SK-N-MC (cell line): Measurements from ENCODE around the gene C19orf38.

ENCODE experiments used
- EZH2 ChIP-seq: fragments of 200-600 bp; sonication (generic); IDR thresholded peaks from one replicate; pipeline ENCODE4 v1.6.1; 2017; ENCODE audit warnings: antibody characterized with exemption
- POLR2AphosphoS5 ChIP-seq: IDR thresholded peaks from 2 replicates; pipeline ENCODE4 v1.6.1; 2012; ENCODE audit warnings: mild to moderate bottlenecking, low read depth, low read length, borderline replicate concordance

DNA sequence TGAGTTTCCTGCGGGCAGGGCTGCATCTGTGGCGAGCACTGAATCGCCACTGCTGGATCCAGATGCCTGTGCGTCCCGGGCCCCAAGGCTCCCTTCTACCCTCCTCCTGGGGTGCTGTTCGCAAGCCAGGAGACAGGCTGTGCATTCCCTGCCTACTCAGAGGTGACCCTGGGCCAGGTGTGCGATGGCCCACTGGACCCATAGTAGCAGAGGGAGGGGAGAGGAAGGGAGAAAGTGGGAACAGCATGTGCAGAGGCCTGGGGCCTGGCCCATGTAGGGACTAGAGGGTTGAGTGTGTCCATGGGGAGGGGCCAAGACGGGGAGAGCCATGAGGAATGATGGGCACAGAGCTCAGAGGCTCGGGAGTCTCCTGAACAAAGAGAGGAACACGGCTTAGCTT is 50.4 kb downstream of the C19orf38 start:
- no peak for TF ChIP-seq POLR2AphosphoS5
- no peak for TF ChIP-seq EZH2
